OCI-LY3 (cell line): Measurements from ENCODE around the gene ATG7.

Experiments
- H2AFZ ChIP-seq: fragments of 200-600, 300-600 bp; shearing (Covaris generic); 2 replicates; pipeline ENCODE4 v1.6.0; 2014; ENCODE audit warnings: antibody characterized with exemption, low read depth, low read length
- H3K27ac ChIP-seq: fragments of 200-600, 300-600 bp; sonication (generic); 2 replicates; pipeline ENCODE4 v1.5.1; 2014; ENCODE audit warnings: mild to moderate bottlenecking, low read length, moderate library complexity, mixed read lengths
- H3K27me3 ChIP-seq: fragments of 200-600, 300-600 bp; sonication (generic); 2 replicates; pipeline ENCODE4 v1.6.1; 2014; ENCODE audit warnings: low read depth, low read length, mixed read lengths
- H3K36me3 ChIP-seq: fragments of 200-600, 300-600 bp; sonication (generic); replicated peaks from 2 replicates; pipeline ENCODE3; 2014; ENCODE audit warnings: low read depth, low read length, mixed read lengths
- H3K4me1 ChIP-seq: fragments of 300-600, 200-600 bp; sonication (generic); 2 replicates; pipeline ENCODE4 v1.6.1; 2014; ENCODE audit warnings: low read length, mixed read lengths
- H3K4me2 ChIP-seq: fragments of 200-600, 300-600 bp; sonication (generic); 2 replicates; pipeline ENCODE4 v1.6.1; 2014; ENCODE audit warnings: low read length, mixed read lengths
- H3K4me3 ChIP-seq: fragments of 300-600, 200-600 bp; sonication (generic); 2 replicates; pipeline ENCODE4 v1.5.1; 2014; ENCODE audit warnings: antibody characterized with exemption, mild to moderate bottlenecking, low read length, moderate library complexity
- H3K79me2 ChIP-seq: fragments of 300-600, 200-600 bp; shearing (Covaris generic); 2 replicates; pipeline ENCODE4 v1.6.1; 2014; ENCODE audit warnings: mild to moderate bottlenecking, low read length, mixed read lengths
- H3K9ac ChIP-seq: fragments of 300-600, 200-600 bp; shearing (Covaris generic); 2 replicates; pipeline ENCODE4 v1.6.0; 2014; ENCODE audit warnings: mild to moderate bottlenecking, low read length, moderate library complexity
- H3K9me3 ChIP-seq: fragments of 200-600, 300-600 bp; shearing (Covaris generic); 2 replicates; pipeline ENCODE4 v1.6.1; 2014; ENCODE audit warnings: low read length, mixed read lengths; ENCODE audit not compliant: insufficient read depth
- H4K20me1 ChIP-seq: fragments of 200-600, 300-600 bp; sonication (generic); 2 replicates; pipeline ENCODE4 v1.6.1; 2016; ENCODE audit warnings: low read length, mixed read lengths; ENCODE audit not compliant: insufficient read depth
- CTCF ChIP-seq: fragments of 200-600, 300-600 bp; sonication (generic); IDR thresholded peaks from 2 replicates; pipeline ENCODE4 v1.5.1; 2014; ENCODE audit warnings: antibody characterized with exemption, low read length, low read depth
- EZH2phosphoT487 ChIP-seq: fragments of 200-600 bp; shearing (Covaris generic); IDR thresholded peaks from 2 replicates; pipeline ENCODE4 v1.6.1; 2018; ENCODE audit warnings: antibody characterized with exemption, mixed run types, low read depth

The ATG7 gene

GRCh38 chr3:11307830-11308432, 35.7 kb downstream of the ATG7 start:
- no peaks in the 10 kb centered on the region for H4K20me1 ChIP-seq
- H2AFZ ChIP-seq = no peak overlapping the region
- H3K9ac ChIP-seq = no peak overlapping the region
- no peaks in the 10 kb centered on the region for H3K9me3 ChIP-seq
- H3K4me3 ChIP-seq = no peak overlapping the region
- H3K27me3 ChIP-seq = no peaks in the 10 kb centered on the region
- no peaks in the 10 kb centered on the region for H3K4me1 ChIP-seq
- no peaks in the 10 kb centered on the region for H3K79me2 ChIP-seq
- no peak overlapping the region for H3K4me2 ChIP-seq
- H3K36me3 ChIP-seq = peaks cover 20% of the 10 kb centered on the region
- no peak overlapping the region for H3K27ac ChIP-seq
- no peak for TF ChIP-seq CTCF
- TF ChIP-seq EZH2phosphoT487 = no peak

- no peak for TF ChIP-seq EZH2phosphoT487
- TF ChIP-seq CTCF = no peak
- no peaks in the 10 kb centered on the region for H3K79me2 ChIP-seq
- no peaks in the 10 kb centered on the region for H3K4me1 ChIP-seq
- H2AFZ ChIP-seq = no peak overlapping the region
- H4K20me1 ChIP-seq = no peaks in the 10 kb centered on the region
- no peak overlapping the region for H3K27ac ChIP-seq
- H3K4me3 ChIP-seq = no peak overlapping the region
- no peak overlapping the region for H3K4me2 ChIP-seq
- no peaks in the 10 kb centered on the region for H3K27me3 ChIP-seq
- no peak overlapping the region for H3K9ac ChIP-seq
- H3K9me3 ChIP-seq = no peaks in the 10 kb centered on the region
- peaks cover 28% of the 10 kb centered on the region for H3K36me3 ChIP-seq
These were observed 38.1 kb downstream of the ATG7 start for GRCh38 chr3:11310258-11310657.

- no peak overlapping the region for H3K27ac ChIP-seq
- no peaks in the 10 kb centered on the region for H3K4me1 ChIP-seq
- peaks cover 29% of the 10 kb centered on the region for H3K36me3 ChIP-seq
- TF ChIP-seq CTCF (no peak), EZH2phosphoT487 (no peak)
- H4K20me1 ChIP-seq = no peaks in the 10 kb centered on the region
- H3K79me2 ChIP-seq = no peaks in the 10 kb centered on the region
- H2AFZ ChIP-seq = no peak overlapping the region
- no peaks in the 10 kb centered on the region for H3K27me3 ChIP-seq
- H3K9ac ChIP-seq = no peak overlapping the region
- H3K4me3 ChIP-seq = no peak overlapping the region
- no peak overlapping the region for H3K4me2 ChIP-seq
- no peaks in the 10 kb centered on the region for H3K9me3 ChIP-seq
These were observed 40.0 kb downstream of the ATG7 start for GRCh38 chr3:11312166-11312565.

DNA sequence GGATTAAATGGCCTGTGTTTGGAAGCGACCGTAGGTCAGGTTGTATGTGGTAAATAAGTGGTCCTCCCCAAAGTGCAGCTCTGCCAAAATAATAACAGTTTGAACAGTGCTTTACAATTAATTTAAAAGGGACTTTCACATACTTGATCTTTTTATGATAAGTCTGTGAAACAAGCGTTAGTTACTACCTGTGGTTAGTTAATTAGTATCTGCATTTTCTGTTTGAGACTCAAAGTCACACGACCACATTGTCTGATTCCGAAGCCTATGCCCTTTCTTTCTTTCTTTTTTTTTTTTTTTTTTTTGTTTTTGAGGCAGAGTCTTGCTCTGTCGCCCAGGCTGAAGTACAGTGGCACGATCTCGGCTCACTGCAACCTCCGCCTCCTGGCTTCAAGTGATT, 45.1 kb downstream of the ATG7 start:
- H3K4me3 ChIP-seq = no peak overlapping the region
- H3K27ac ChIP-seq = no peak overlapping the region
- H4K20me1 ChIP-seq = no peaks in the 10 kb centered on the region
- no peaks in the 10 kb centered on the region for H3K27me3 ChIP-seq
- H3K4me1 ChIP-seq = no peaks in the 10 kb centered on the region
- TF ChIP-seq EZH2phosphoT487 = no peak
- no peak for TF ChIP-seq CTCF
- H3K9ac ChIP-seq = no peak overlapping the region
- no peak overlapping the region for H3K4me2 ChIP-seq
- H3K79me2 ChIP-seq = no peaks in the 10 kb centered on the region
- peaks cover 31% of the 10 kb centered on the region for H3K36me3 ChIP-seq
- no peaks in the 10 kb centered on the region for H3K9me3 ChIP-seq
- H2AFZ ChIP-seq = no peak overlapping the region
